Esophagus muscularis mucosa (tissue), 4 donors: ENCODE data around the gene AFAP1L1. TPM values are rescaled to one million over a fixed set of nuclear protein-coding genes. Genes with fewer than 3 reads are reported as not detected.
"Not testable (repeated sequence)": the region's sequence is repeated elsewhere in the genome, so short reads cannot be mapped to it uniquely, and the experiment has no call there.

Experiments
- DNase-seq: peaks from one replicate; pipeline ENCODE4 v3.0.0-alpha.2; 2017; ENCODE audit errors: extremely low spot score
- H3K27ac ChIP-seq, 4 donors: fragments of 200-600 bp; sonication (generic); replicated peaks in 1 of 4; 1 replicate in 3 of 4; 2 replicates in 1 of 4; pipeline ENCODE4 v1.5.1; 2016 to 2019; ENCODE audit warnings: mild to moderate bottlenecking in 1 of 4
- H3K27me3 ChIP-seq, 4 donors: fragments of 200-600 bp; sonication (generic); one replicate each; pipeline versions ENCODE4 v1.5.1 to v1.6.0; 2016 to 2019
- H3K36me3 ChIP-seq, 4 donors: fragments of 200-600 bp; sonication (generic); one replicate each; pipeline ENCODE4 v1.5.1; 2016 to 2019
- H3K4me1 ChIP-seq, 4 donors: fragments of 200-600 bp; sonication (generic); one replicate each; pipeline ENCODE4 v1.5.1; 2016 to 2019
- H3K4me3 ChIP-seq, 4 donors: fragments of 200-600 bp; sonication (generic); 1 replicate in 2 of 4; 2 replicates in 2 of 4; pipeline ENCODE4 v1.5.1; 2016 to 2019; ENCODE audit warnings: mild to moderate bottlenecking in 4 of 4, moderate library complexity in 1 of 4
- H3K9me3 ChIP-seq, 4 donors: fragments of 200-600 bp; sonication (generic); 1 replicate in 3 of 4; 2 replicates in 1 of 4; pipeline ENCODE4 v1.5.1; 2016 to 2019
- CTCF ChIP-seq, 3 experiments: fragments of 200-600 bp in 2 of 3; fragments of 450-650 bp in 1 of 3; sonication (generic) in 2 of 3; IDR thresholded peaks; one replicate each; pipeline ENCODE4 v1.5.1; 2017 to 2019; ENCODE audit warnings: antibody characterized with exemption in 3 of 3, mild to moderate bottlenecking in 2 of 3, moderate library complexity in 1 of 3
- EP300 ChIP-seq: sonication (generic); formaldehyde crosslinking; IDR thresholded peaks from one replicate; pipeline ENCODE4 v1.6.1; 2017; ENCODE audit warnings: antibody characterized with exemption
- POLR2A ChIP-seq: fragments of 450-650 bp; IDR thresholded peaks from one replicate; pipeline ENCODE4 v1.6.1; 2017; ENCODE audit warnings: antibody characterized with exemption, moderate library complexity, mild to moderate bottlenecking, low read depth
- POLR2AphosphoS5 ChIP-seq, 2 donors: sonication (generic); formaldehyde crosslinking; IDR thresholded peaks; one replicate each; pipeline ENCODE4 v1.6.1; 2017; ENCODE audit warnings: antibody characterized with exemption in 2 of 2
- WGBS: methylation state at CpG from one replicate; pipeline ENCODE4 v1.1.5; 2018; 5-methylcytosine and 5-hydroxymethylcytosine counted together
- intact Hi-C: fragments of 100-400 bp; cut with DNase I; formaldehyde crosslinking; loops from one replicate; pipeline ENCODE4 v1.15.1; 2023
- total RNA-seq, 4 donors: library from RNA; depleted of rRNA; stranded (reverse); fragments of >200 nt; gene quantifications; one replicate each; pipeline versions ENCODE4 v1.1.0 to v1.2.1, GENCODE V29; 2016

Gene AFAP1L1
- total RNA-seq, 4 donors from 2014 or later = 10.0 to 23.8 (median 16.6) TPM

- H3K27ac ChIP-seq = peak overlapping the region; percentile 92 to 97 (median 96)
- intact Hi-C loops = loop anchor here (2.0 kb wide), 1 partner anchor 17 kb away; no protein-coding TSS in a partner anchor
- no peak for DNase-seq
- WGBS = 45% methylated on average over 1 of the region's 1 CpG
- peaks cover 64 to 100% (median 94%) of the 10 kb centered on the region in 4 donors for H3K4me1 ChIP-seq
- H3K36me3 ChIP-seq = no peaks in the 10 kb centered on the region
- H3K4me3 ChIP-seq = peak overlapping the region in 3 of 4 donors; percentile 0 to 19 (median 3)
- TF ChIP-seq POLR2AphosphoS5 (IDR thresholded peaks at IDR 0.05) = peak in 1 of 2 donors; percentile 40
- TF ChIP-seq EP300 = no peak
- H3K9me3 ChIP-seq = no peaks in the 10 kb centered on the region
- H3K27me3 ChIP-seq = no peaks in the 10 kb centered on the region
Observed at GRCh38 chr5:149387982-149388381, 116.3 kb downstream of the AFAP1L1 start.

GRCh38 chr5:149388498-149389190 is 117.0 kb downstream of the AFAP1L1 start:
- WGBS = 72% methylated on average over 7 of the region's 7 CpGs
- H3K9me3 ChIP-seq = no peaks in the 10 kb centered on the region

GRCh38 chr5:149389552-149390495 is 118.2 kb downstream of the AFAP1L1 start:
- WGBS = 41% methylated on average over 10 of the region's 11 CpGs
- peak; percentile 89 for TF ChIP-seq EP300
- TF ChIP-seq CTCF (IDR thresholded peaks at IDR 0.05) = no peak
- TF ChIP-seq POLR2AphosphoS5 (IDR thresholded peaks at IDR 0.05) = peak in 1 of 2 donors; percentile 84
- TF ChIP-seq POLR2A = no peak
- Histone ChIP-seq H3K27me3 (no peaks in the 10 kb centered on the region), H3K9me3 (no peaks in the 10 kb centered on the region), H3K4me3 (peak overlapping the region in 2 of 4 donors; percentile 9 to 18), H3K36me3 (no peaks in the 10 kb centered on the region), H3K4me1 (peaks cover 47 to 82% (median 78%) of the 10 kb centered on the region in 4 donors), H3K27ac (peak overlapping the region; percentile 92 to 97 (median 96))
- no peak for DNase-seq
- intact Hi-C loops = no loop called here

More at GRCh38 chr5:149388498-149389190, 117.0 kb downstream of the AFAP1L1 start:
- no peaks in the 10 kb centered on the region for H3K27me3 ChIP-seq
- no peak overlapping the region for H3K4me3 ChIP-seq
- TF ChIP-seq CTCF (IDR thresholded peaks at IDR 0.05) (no peak), POLR2AphosphoS5 (IDR thresholded peaks at IDR 0.05) (no peak), EP300 (no peak), POLR2A (no peak)
- DNase-seq = no peak
- peak overlapping the region; percentile 92 to 97 (median 96) for H3K27ac ChIP-seq
- H3K4me1 ChIP-seq = peaks cover 59 to 94% (median 90%) of the 10 kb centered on the region in 4 donors
- no peaks in the 10 kb centered on the region for H3K36me3 ChIP-seq
- intact Hi-C loops = no loop called here

- 78% methylated on average over 6 of the region's 6 CpGs for WGBS
- DNase-seq, H3K9me3 ChIP-seq, H3K4me3 ChIP-seq, H3K36me3 ChIP-seq, H3K27me3 ChIP-seq, intact Hi-C loops: not testable (repeated sequence)
- peaks cover 37 to 70% (median 67%) of the 10 kb centered on the region in 4 donors for H3K4me1 ChIP-seq
- H3K27ac ChIP-seq = peak overlapping the region; percentile 92 to 97 (median 96)
Observed at GRCh38 chr5:149391076-149391475, 119.4 kb downstream of the AFAP1L1 start.

Other genes starting within 250 kb of the AFAP1L1 start
- 1 to 10 TPM in 3 of 4 donors, under 1 TPM in 1; 0.84 to 2.4 (median 1.7) TPM for gene SH3TC2, start 208.8 kb upstream of the AFAP1L1 start, total RNA-seq
- gene ABLIM3, start 130.4 kb upstream of the AFAP1L1 start, total RNA-seq = 10 to 100 TPM; 40.9 to 64.5 (median 45.8) TPM
- 10 to 100 TPM in 1 of 4 donors, 1 to 10 TPM in 3; 7.8 to 14.9 (median 8.7) TPM for gene GRPEL2, start 73.6 kb downstream of the AFAP1L1 start, total RNA-seq
- gene PCYOX1L, start 86.2 kb downstream of the AFAP1L1 start, total RNA-seq = 1 to 10 TPM; 4.0 to 5.8 (median 4.7) TPM
- 10 to 100 TPM in 2 of 4 donors, 1 to 10 TPM in 2; 2.5 to 20.3 (median 8.0) TPM for gene IL17B, start 107.4 kb downstream of the AFAP1L1 start, total RNA-seq